Measurements from ENCODE around the gene COX15. TPM values are rescaled to one million over a fixed set of nuclear protein-coding genes. Genes with fewer than 3 reads are reported as not detected.

The COX15 gene
- total and polyA plus RNA-seq, 4 experiments from 2014 or later = 26.0 to 32.1 (median 31.5) TPM

DNA sequence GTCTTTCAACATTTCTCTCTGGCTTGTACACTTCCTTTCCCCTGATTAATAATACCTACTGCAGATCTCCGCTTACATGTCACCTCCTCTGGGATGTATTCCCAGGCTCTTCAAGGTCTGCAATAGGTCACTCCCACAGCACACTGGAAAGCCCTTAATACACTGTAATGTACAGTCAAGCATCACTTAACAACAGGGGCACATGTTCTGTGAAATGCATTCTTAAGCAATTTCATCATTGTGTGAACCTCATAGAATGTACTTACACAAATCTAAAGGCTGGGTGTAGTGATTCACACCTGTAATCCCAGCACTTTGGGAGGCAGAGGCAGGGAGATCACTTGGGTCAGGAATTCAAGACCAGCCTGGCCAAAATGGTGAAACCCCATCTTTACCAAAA, 1.9 kb downstream of the COX15 start:
- Mint-ChIP-seq H3K36me3 (peaks cover 41 to 42% of the 10 kb centered on the region in 2 donors), H3K4me1 (peaks cover 15 to 42% (median 30%) of the 10 kb centered on the region in 4 donors), H3K27me3 (no peaks in the 10 kb centered on the region), H3K27ac (peak overlapping the region in 1 of 7 donors; percentile 14), H3K9me3 (no peaks in the 10 kb centered on the region), H3K4me3 (no peak overlapping the region)
- Histone ChIP-seq H3K9me3 (ENCODE audit: control insufficient read depth in 1 of 2, low read length in 2 of 2) (no peaks in the 10 kb centered on the region), H3K4me3 (ENCODE audit: low read length in 2 of 2) (no peak overlapping the region), H3K27me3 (ENCODE audit: insufficient read depth, low read length) (no peaks in the 10 kb centered on the region), H3K36me3 (ENCODE audit: insufficient read depth, low read length) (peaks cover 12% of the 10 kb centered on the region), H3K4me1 (ENCODE audit: insufficient read depth, low read length) (peaks cover 31% of the 10 kb centered on the region), H3K27ac (ENCODE audit: low read depth, low read length) (no peak overlapping the region)
- intact Hi-C loops (cut with micrococcal nuclease) = loop anchor here (5.0 to 10.0 kb wide), 2 partner anchors 277 to 805 kb away; partner anchors contain the start of genes DNMBP and HIF1AN
- POLR2A ChIA-PET (ENCODE audit: partially characterized antibody) = no interaction called here
- CTCF ChIA-PET (ENCODE audit: partially characterized antibody) = interaction anchor here (3.2 kb wide), 1 partner anchor 118 kb away, joined by 8 read pairs; no protein-coding TSS in a partner anchor
- no peak for DNase-seq

DNA sequence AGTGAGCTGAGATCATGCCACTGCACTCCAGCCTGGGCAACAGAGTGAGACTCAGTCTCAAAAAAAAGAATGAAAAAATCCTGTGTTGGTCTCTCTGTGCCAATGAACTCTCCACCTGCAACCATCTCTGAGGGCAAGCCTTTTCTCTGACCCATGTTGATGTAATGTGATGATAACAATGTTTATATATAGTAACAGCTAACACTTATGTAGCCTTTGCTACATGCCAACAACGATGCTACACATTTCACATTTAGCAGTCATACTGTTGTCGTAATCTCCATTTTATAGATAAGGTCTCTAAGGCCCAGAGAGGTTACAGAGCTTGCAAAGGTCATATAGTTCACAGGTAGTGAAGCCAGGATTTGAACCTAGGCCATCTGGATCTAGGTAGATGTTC, 11.5 kb downstream of the COX15 start:
- no peak for DNase-seq
- H3K4me3 Mint-ChIP-seq = no peak overlapping the region
- intact Hi-C loops (cut with micrococcal nuclease) = no loop called here
- H3K36me3 Mint-ChIP-seq = peaks cover 67 to 70% of the 10 kb centered on the region in 2 donors
- Histone ChIP-seq H3K36me3 (ENCODE audit: insufficient read depth, low read length) (peaks cover 53% of the 10 kb centered on the region), H3K4me1 (ENCODE audit: insufficient read depth, low read length) (no peaks in the 10 kb centered on the region), H3K4me3 (ENCODE audit: low read length in 2 of 2) (no peak overlapping the region), H3K9me3 (ENCODE audit: control insufficient read depth in 1 of 2, low read length in 2 of 2) (no peaks in the 10 kb centered on the region), H3K27me3 (ENCODE audit: insufficient read depth, low read length) (no peaks in the 10 kb centered on the region), H3K27ac (ENCODE audit: low read depth, low read length) (no peak overlapping the region)
- peaks cover 0 to 5% (median under 1%) of the 10 kb centered on the region in 4 donors for H3K4me1 Mint-ChIP-seq
- H3K27me3 Mint-ChIP-seq = no peaks in the 10 kb centered on the region
- H3K27ac Mint-ChIP-seq = peak overlapping the region in 1 of 7 donors; percentile 71
- H3K9me3 Mint-ChIP-seq = no peaks in the 10 kb centered on the region
- ChIA-PET CTCF (ENCODE audit: partially characterized antibody) (no interaction called here), POLR2A (ENCODE audit: partially characterized antibody) (no interaction called here)

DNA sequence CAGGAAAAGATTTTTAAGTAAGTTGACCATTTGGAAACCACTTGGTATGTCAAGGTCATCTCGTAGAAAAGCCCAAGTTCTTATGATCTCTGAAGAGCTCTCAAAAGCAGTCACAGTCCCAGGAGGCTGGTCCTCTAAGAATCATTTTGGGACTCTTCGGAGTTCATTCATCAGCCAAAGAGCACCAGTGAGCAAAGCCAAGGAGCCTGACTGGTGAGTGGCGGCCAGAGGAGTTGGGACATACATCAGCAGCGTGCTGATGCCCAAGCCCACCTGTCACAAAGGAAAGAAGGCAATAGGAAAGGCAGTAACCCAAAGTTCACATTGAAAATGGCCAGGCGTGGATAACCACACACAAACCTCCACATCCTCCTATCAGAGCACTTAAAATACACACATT, 17.5 kb downstream of the COX15 start:
- Mint-ChIP-seq H3K9me3 (no peaks in the 10 kb centered on the region), H3K36me3 (peaks cover 40 to 76% of the 10 kb centered on the region in 2 donors), H3K27me3 (no peaks in the 10 kb centered on the region), H3K4me3 (no peak overlapping the region), H3K4me1 (peaks cover 0 to 2% (median 0%) of the 10 kb centered on the region in 4 donors), H3K27ac (no peak overlapping the region)
- ChIA-PET POLR2A (ENCODE audit: partially characterized antibody) (interaction anchor here (0.7 kb wide), 1 partner anchor 279 kb away, joined by 3 read pairs; no protein-coding TSS in a partner anchor), CTCF (ENCODE audit: partially characterized antibody) (interaction anchor here (1.2 kb wide), 1 partner anchor 279 kb away, joined by 5 read pairs; no protein-coding TSS in a partner anchor)
- DNase-seq = no peak
- no peaks in the 10 kb centered on the region for H3K27me3 ChIP-seq (ENCODE audit: insufficient read depth, low read length)
- no peaks in the 10 kb centered on the region for H3K9me3 ChIP-seq (ENCODE audit: control insufficient read depth in 1 of 2, low read length in 2 of 2)
- no peak overlapping the region for H3K27ac ChIP-seq (ENCODE audit: low read depth, low read length)
- H3K4me1 ChIP-seq (ENCODE audit: insufficient read depth, low read length) = no peaks in the 10 kb centered on the region
- intact Hi-C loops (cut with micrococcal nuclease) = loop anchor here (5.0 kb wide), 1 partner anchor 92 kb away; the partner anchor contains the start of gene SLC25A28
- no peak overlapping the region for H3K4me3 ChIP-seq (ENCODE audit: low read length in 2 of 2)
- H3K36me3 ChIP-seq (ENCODE audit: insufficient read depth, low read length) = peaks cover 41% of the 10 kb centered on the region

DNA sequence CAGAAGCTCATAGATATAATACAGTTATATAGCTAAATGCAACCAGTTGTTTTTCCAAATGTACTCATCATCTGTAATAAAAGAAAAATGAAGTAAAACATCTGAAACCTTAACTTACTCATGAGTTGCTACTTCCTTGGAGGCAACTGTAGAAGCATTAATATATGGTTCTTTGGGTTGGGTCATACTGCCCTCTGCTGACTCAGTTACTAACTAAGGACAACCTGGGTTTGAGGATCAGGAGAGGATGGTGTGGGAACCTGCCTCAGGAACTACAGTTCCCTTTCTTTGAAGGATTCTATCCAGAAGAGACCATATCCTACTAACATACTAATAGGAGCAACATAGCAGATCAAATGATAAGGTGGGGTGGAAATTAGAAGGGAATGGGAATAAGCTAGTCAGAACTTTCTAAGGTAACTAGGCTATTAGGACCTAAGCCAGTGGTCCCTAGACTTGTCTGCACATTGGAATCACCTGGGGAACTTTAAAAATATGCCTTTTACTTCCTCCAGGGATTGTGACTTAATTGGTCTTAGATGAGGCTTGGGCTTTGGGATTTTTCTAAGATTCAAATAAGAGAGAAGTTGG, 20.7 kb downstream of the COX15 start:
- Mint-ChIP-seq H3K4me1 (peaks cover 0 to 2% (median 0%) of the 10 kb centered on the region in 4 donors), H3K4me3 (no peak overlapping the region), H3K36me3 (peaks cover 25 to 62% of the 10 kb centered on the region in 2 donors), H3K27ac (peak overlapping the region in 2 of 7 donors; percentile 31 to 80), H3K9me3 (no peaks in the 10 kb centered on the region), H3K27me3 (no peaks in the 10 kb centered on the region)
- CTCF ChIA-PET (ENCODE audit: partially characterized antibody) = interaction anchor here (0.6 to 2.9 kb wide), 7 partner anchors 9 to 319 kb away, joined by 3 to 15 read pairs (median 5); no protein-coding TSS in a partner anchor
- POLR2A ChIA-PET (ENCODE audit: partially characterized antibody) = no interaction called here
- Histone ChIP-seq H3K9me3 (ENCODE audit: control insufficient read depth in 1 of 2, low read length in 2 of 2) (no peaks in the 10 kb centered on the region), H3K4me1 (ENCODE audit: insufficient read depth, low read length) (no peaks in the 10 kb centered on the region), H3K27me3 (ENCODE audit: insufficient read depth, low read length) (no peaks in the 10 kb centered on the region), H3K27ac (ENCODE audit: low read depth, low read length) (no peak overlapping the region), H3K4me3 (ENCODE audit: low read length in 2 of 2) (no peak overlapping the region), H3K36me3 (ENCODE audit: insufficient read depth, low read length) (peaks cover 22% of the 10 kb centered on the region)
- peak; percentile 24 to 34 (median 33) for DNase-seq
- intact Hi-C loops (cut with micrococcal nuclease) = loop anchor here (1.0 to 5.0 kb wide), 3 partner anchors 89 to 319 kb away; partner anchors contain the start of gene SLC25A28

- no peaks in the 10 kb centered on the region for H3K27me3 Mint-ChIP-seq
- H3K4me1 ChIP-seq (ENCODE audit: insufficient read depth, low read length) = no peaks in the 10 kb centered on the region
- POLR2A ChIA-PET (ENCODE audit: partially characterized antibody) = no interaction called here
- H3K9me3 Mint-ChIP-seq = no peaks in the 10 kb centered on the region
- peaks cover 15 to 66% of the 10 kb centered on the region in 2 donors for H3K36me3 Mint-ChIP-seq
- H3K4me1 Mint-ChIP-seq = peaks cover 0 to 2% (median 0%) of the 10 kb centered on the region in 4 donors
- intact Hi-C loops (cut with micrococcal nuclease) = loop anchor here (5.0 kb wide), 1 partner anchor 87 kb away; the partner anchor contains the start of gene SLC25A28
- no peak overlapping the region for H3K4me3 ChIP-seq (ENCODE audit: low read length in 2 of 2)
- no peaks in the 10 kb centered on the region for H3K27me3 ChIP-seq (ENCODE audit: insufficient read depth, low read length)
- CTCF ChIA-PET (ENCODE audit: partially characterized antibody) = interaction anchor here (1.9 to 2.9 kb wide), 2 partner anchors 16 to 150 kb away, joined by 5 to 14 read pairs; no protein-coding TSS in a partner anchor
- H3K27ac Mint-ChIP-seq = peak overlapping the region in 2 of 7 donors; percentile 43 to 61
- no peak for DNase-seq
- peaks cover 19% of the 10 kb centered on the region for H3K36me3 ChIP-seq (ENCODE audit: insufficient read depth, low read length)
- no peaks in the 10 kb centered on the region for H3K9me3 ChIP-seq (ENCODE audit: control insufficient read depth in 1 of 2, low read length in 2 of 2)
- no peak overlapping the region for H3K4me3 Mint-ChIP-seq
- no peak overlapping the region for H3K27ac ChIP-seq (ENCODE audit: low read depth, low read length)
These were observed 22.3 kb downstream of the COX15 start for GRCh38 chr10:99709480-99710229.

DNA sequence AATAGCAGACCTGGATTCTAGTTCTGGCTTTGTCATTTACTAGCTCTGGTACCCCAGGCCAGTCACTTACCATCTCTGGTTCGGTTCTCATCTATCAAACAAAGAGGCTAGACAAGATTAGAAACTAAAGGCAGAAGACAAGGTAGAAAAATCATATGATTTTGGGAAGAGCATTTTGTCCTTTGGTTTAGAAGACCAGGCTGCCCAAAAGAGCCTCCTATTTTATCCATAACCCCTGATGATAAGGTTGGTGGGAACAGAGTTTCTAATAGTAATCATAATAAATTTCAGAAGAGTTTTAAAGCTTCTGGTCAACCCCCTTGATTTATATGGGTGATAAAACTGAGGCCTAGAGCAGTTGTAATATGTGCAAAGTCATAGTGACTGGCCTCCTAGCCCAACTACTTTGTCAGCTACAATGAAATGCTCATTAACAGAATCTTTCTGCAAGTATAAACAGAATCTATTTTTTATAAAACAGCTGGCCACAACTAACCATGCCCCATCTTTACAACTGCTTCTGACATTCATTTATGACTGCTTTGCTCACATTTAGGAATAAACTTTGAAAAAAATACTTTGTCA, 23.4 kb downstream of the COX15 start:
- Histone ChIP-seq H3K4me1 (ENCODE audit: insufficient read depth, low read length) (no peaks in the 10 kb centered on the region), H3K9me3 (ENCODE audit: control insufficient read depth in 1 of 2, low read length in 2 of 2) (no peaks in the 10 kb centered on the region), H3K36me3 (ENCODE audit: insufficient read depth, low read length) (peaks cover 18% of the 10 kb centered on the region), H3K27me3 (ENCODE audit: insufficient read depth, low read length) (no peaks in the 10 kb centered on the region), H3K4me3 (ENCODE audit: low read length in 2 of 2) (no peak overlapping the region), H3K27ac (ENCODE audit: low read depth, low read length) (no peak overlapping the region)
- intact Hi-C loops (cut with micrococcal nuclease) = no loop called here
- Mint-ChIP-seq H3K27me3 (no peaks in the 10 kb centered on the region), H3K27ac (peak overlapping the region in 1 of 7 donors; percentile 8), H3K9me3 (no peaks in the 10 kb centered on the region), H3K36me3 (peaks cover 6 to 67% of the 10 kb centered on the region in 2 donors), H3K4me3 (no peak overlapping the region), H3K4me1 (peaks cover 0 to 2% (median 0%) of the 10 kb centered on the region in 4 donors)
- no peak for DNase-seq
- ChIA-PET CTCF (ENCODE audit: partially characterized antibody) (no interaction called here), POLR2A (ENCODE audit: partially characterized antibody) (no interaction called here)

DNA sequence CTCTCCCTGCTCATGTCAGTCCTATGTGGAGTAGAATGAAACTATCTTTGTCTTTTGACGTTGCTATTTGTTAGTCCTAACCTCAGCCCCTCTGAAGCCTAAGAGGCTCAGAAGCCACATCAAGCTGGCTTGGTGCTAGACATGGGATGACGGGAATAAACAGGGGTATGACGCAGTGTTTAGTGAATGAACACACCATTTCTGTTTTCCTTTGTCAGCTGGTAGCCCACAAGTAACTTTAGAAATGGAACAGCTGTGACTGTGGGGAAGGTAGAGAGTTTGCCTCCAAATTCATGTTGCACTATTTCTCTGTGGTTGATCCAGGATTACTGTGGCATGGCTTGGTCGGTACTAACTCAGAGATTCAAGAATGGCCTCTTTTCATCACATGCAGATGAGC, 31.3 kb downstream of the COX15 start:
- H3K36me3 ChIP-seq (ENCODE audit: insufficient read depth, low read length) = peaks cover 16% of the 10 kb centered on the region
- H3K27me3 Mint-ChIP-seq = no peaks in the 10 kb centered on the region
- DNase-seq = no peak
- no peak overlapping the region for H3K4me3 Mint-ChIP-seq
- intact Hi-C loops (cut with micrococcal nuclease) = no loop called here
- ChIA-PET CTCF (ENCODE audit: partially characterized antibody) (no interaction called here), POLR2A (ENCODE audit: partially characterized antibody) (no interaction called here)
- no peak overlapping the region for H3K27ac Mint-ChIP-seq
- H3K36me3 Mint-ChIP-seq = peaks cover 55 to 82% of the 10 kb centered on the region in 2 donors
- H3K4me3 ChIP-seq (ENCODE audit: low read length in 2 of 2) = no peak overlapping the region
- no peaks in the 10 kb centered on the region for H3K4me1 ChIP-seq (ENCODE audit: insufficient read depth, low read length)
- no peaks in the 10 kb centered on the region for H3K9me3 Mint-ChIP-seq
- H3K9me3 ChIP-seq (ENCODE audit: control insufficient read depth in 1 of 2, low read length in 2 of 2) = no peaks in the 10 kb centered on the region
- H3K27ac ChIP-seq (ENCODE audit: low read depth, low read length) = no peak overlapping the region
- no peaks in the 10 kb centered on the region for H3K27me3 ChIP-seq (ENCODE audit: insufficient read depth, low read length)
- H3K4me1 Mint-ChIP-seq = no peaks in the 10 kb centered on the region

Data from CD4-positive, alpha-beta memory T cell (primary cell).